CD14-positive monocyte (primary cell): ENCODE measurements around the gene PITPNB. TPM values are rescaled to one million over a fixed set of nuclear protein-coding genes. Genes with fewer than 3 reads are reported as not detected.
A peak's percentile ranks its signal among the peaks of the same experiment; 100 is the strongest.

Experiments used
- DNase-seq, 3 donors: peaks; one replicate each; pipeline ENCODE4 v3.0.0-alpha.2; 2011 to 2022
- H2AFZ ChIP-seq: 2 replicates; pipeline ENCODE4 v1.6.0; 2012; ENCODE audit warnings: mild to moderate bottlenecking, low read depth, low read length, inconsistent platforms; ENCODE audit not compliant: insufficient read depth, poor library complexity, severe bottlenecking
- H3K27ac ChIP-seq, 2 donors: 1 replicate in 1 of 2; 2 replicates in 1 of 2; pipeline ENCODE4 v1.5.1; 2012 to 2013; ENCODE audit warnings: low read length in 2 of 2, control low read depth in 1 of 2, inconsistent platforms in 1 of 2, low read depth in 1 of 2, mild to moderate bottlenecking in 1 of 2
- H3K27me3 ChIP-seq, 2 donors: one replicate each; pipeline versions ENCODE4 v1.6.0 to v1.6.1; 2011 to 2013; ENCODE audit warnings: low read length in 2 of 2; ENCODE audit not compliant: control insufficient read depth in 2 of 2, insufficient read depth in 2 of 2
- H3K36me3 ChIP-seq, 2 donors: replicated peaks in 1 of 2; 1 replicate in 1 of 2; 2 replicates in 1 of 2; pipeline versions ENCODE4 v1.5.1 to v1.6.1; 2012 to 2013; ENCODE audit warnings: low read length in 2 of 2, control low read depth in 1 of 2, inconsistent platforms in 1 of 2, mild to moderate bottlenecking in 1 of 2; ENCODE audit not compliant: insufficient read depth in 2 of 2, control insufficient read depth in 1 of 2
- H3K4me1 ChIP-seq, 2 donors: 1 replicate in 1 of 2; 2 replicates in 1 of 2; pipeline versions ENCODE4 v1.5.1 to v1.6.1; 2012 to 2013; ENCODE audit warnings: low read length in 2 of 2, control low read depth in 1 of 2, inconsistent platforms in 1 of 2, mild to moderate bottlenecking in 1 of 2, moderate library complexity in 1 of 2; ENCODE audit not compliant: insufficient read depth in 2 of 2, control insufficient read depth in 1 of 2
- H3K4me2 ChIP-seq: replicated peaks from 2 replicates; pipeline ENCODE3; 2012; ENCODE audit warnings: low read length, moderate library complexity, mild to moderate bottlenecking; ENCODE audit not compliant: poor library complexity, severe bottlenecking; ENCODE audit errors: extremely low read depth
- H3K4me3 ChIP-seq, 3 experiments: fragments of 200-600 bp in 1 of 3; sonication (generic) in 1 of 3; replicated peaks in 1 of 3; 1 replicate in 2 of 3; 2 replicates in 1 of 3; pipeline ENCODE4 v1.5.1; 2011 to 2013; ENCODE audit warnings: low read length in 3 of 3, mild to moderate bottlenecking in 3 of 3, control low read depth in 2 of 3, low read depth in 2 of 3, inconsistent platforms in 1 of 3, moderate library complexity in 1 of 3
- H3K79me2 ChIP-seq: 2 replicates; pipeline ENCODE4 v1.6.0; 2012; ENCODE audit warnings: mild to moderate bottlenecking, control low read depth, inconsistent platforms, low read length, moderate library complexity; ENCODE audit not compliant: insufficient read depth
- H3K9ac ChIP-seq: 2 replicates; pipeline ENCODE4 v1.6.0; 2017; ENCODE audit warnings: low read length, mild to moderate bottlenecking; ENCODE audit not compliant: insufficient read depth, poor library complexity, severe bottlenecking
- H3K9me3 ChIP-seq, 2 donors: replicated peaks in 1 of 2; 1 replicate in 1 of 2; 2 replicates in 1 of 2; pipeline versions ENCODE4 v1.5.1 to v1.6.1; 2012 to 2013; ENCODE audit warnings: low read length in 2 of 2, control low read depth in 1 of 2; ENCODE audit not compliant: control insufficient read depth in 1 of 2, insufficient read depth in 1 of 2
- H4K20me1 ChIP-seq: 2 replicates; pipeline ENCODE4 v1.6.0; 2012; ENCODE audit warnings: mild to moderate bottlenecking, low read length, control low read depth, moderate library complexity; ENCODE audit not compliant: insufficient read depth
- H3K27ac Mint-ChIP-seq, 7 donors: one replicate each; pipeline ENCODE4 v1.8.0; 2020; ENCODE audit warnings: mild to moderate bottlenecking in 7 of 7, mixed read lengths in 7 of 7, moderate library complexity in 6 of 7, inconsistent platforms in 2 of 7
- H3K27me3 Mint-ChIP-seq, 3 donors: one replicate each; pipeline ENCODE4 v1.8.0; 2021 to 2022; ENCODE audit warnings: low read depth in 3 of 3, mild to moderate bottlenecking in 3 of 3, mixed read lengths in 3 of 3, moderate library complexity in 3 of 3, inconsistent platforms in 1 of 3
- H3K36me3 Mint-ChIP-seq, 2 donors: one replicate each; pipeline ENCODE4 v1.8.0; 2020; ENCODE audit warnings: mixed read lengths in 2 of 2, inconsistent platforms in 1 of 2, mild to moderate bottlenecking in 1 of 2
- H3K4me1 Mint-ChIP-seq: one replicate; pipeline ENCODE4 v1.8.0; 2020; ENCODE audit warnings: mild to moderate bottlenecking, mixed read lengths
- H3K4me3 Mint-ChIP-seq, 2 donors: one replicate each; pipeline ENCODE4 v1.8.0; 2020; ENCODE audit warnings: mild to moderate bottlenecking in 2 of 2, mixed read lengths in 2 of 2, moderate library complexity in 1 of 2
- H3K9me3 Mint-ChIP-seq, 7 donors: one replicate each; pipeline ENCODE4 v1.8.0; 2020 to 2022; ENCODE audit warnings: mixed read lengths in 7 of 7, mild to moderate bottlenecking in 6 of 7, moderate library complexity in 6 of 7, inconsistent platforms in 2 of 7
- CTCF ChIP-seq: fragments of 200-600 bp; IDR thresholded peaks from one replicate; pipeline ENCODE4 v1.8.0; 2022; ENCODE audit warnings: antibody characterized with exemption, mild to moderate bottlenecking
- WGBS: methylation state at CpG from one replicate; pipeline ENCODE4 v1.1.5; 2013; ENCODE audit warnings: missing lambda C conversion rate; ENCODE audit not compliant: insufficient coverage; 5-methylcytosine and 5-hydroxymethylcytosine counted together
- intact Hi-C, 2 donors: fragments of 100-400 bp; cut with micrococcal nuclease; formaldehyde crosslinking; loops; one replicate each; pipeline versions ENCODE4 v1.15.0 to v1.15.1; 2023
- polyA plus RNA-seq, 3 donors: library from polyadenylated mRNA; depleted of rRNA in 1 of 3; unstranded in 2 of 3; stranded (reverse) in 1 of 3; fragments of 300-500 nt in 2 of 3; fragments of >200 nt in 1 of 3; fragmentation: Illumina TruSeq in 2 of 3; gene quantifications; 1 replicate in 2 of 3; 2 replicates in 1 of 3; pipeline ENCODE4 v1.2.3, GENCODE V29; 2012 to 2021

Gene PITPNB
- polyA plus RNA-seq, 3 donors = 19.2 to 29.1 (median 25.2) TPM

GRCh38 chr22:27900153-27900552 lies 18.9 kb downstream of the PITPNB start:
- H3K4me3 Mint-ChIP-seq = no peak overlapping the region
- H3K27me3 Mint-ChIP-seq = no peaks in the 10 kb centered on the region
- DNase-seq = no peak
- peaks cover 10% of the 10 kb centered on the region for H4K20me1 ChIP-seq
- no peaks in the 10 kb centered on the region for H3K9me3 ChIP-seq
- peaks cover 11% of the 10 kb centered on the region for H3K4me1 Mint-ChIP-seq
- no peak overlapping the region for H3K9ac ChIP-seq
- H3K36me3 ChIP-seq = peaks cover 42 to 81% of the 10 kb centered on the region in 2 donors
- no peaks in the 10 kb centered on the region for H3K9me3 Mint-ChIP-seq
- no peaks in the 10 kb centered on the region for H3K27me3 ChIP-seq
- peaks cover 4 to 8% of the 10 kb centered on the region in 2 donors for H3K4me1 ChIP-seq
- no peak overlapping the region for H3K27ac ChIP-seq
- TF ChIP-seq CTCF = no peak
- intact Hi-C loops = no loop called here
- H3K27ac Mint-ChIP-seq = no peak overlapping the region
- H3K36me3 Mint-ChIP-seq = peaks cover 55 to 76% of the 10 kb centered on the region in 2 donors
- no peak overlapping the region for H3K4me2 ChIP-seq
- no CpG with 5 or more reads among the region's 1 CpG for WGBS
- H3K79me2 ChIP-seq = peaks cover 32% of the 10 kb centered on the region
- H3K4me3 ChIP-seq = no peak overlapping the region
- H2AFZ ChIP-seq = no peak overlapping the region

DNA sequence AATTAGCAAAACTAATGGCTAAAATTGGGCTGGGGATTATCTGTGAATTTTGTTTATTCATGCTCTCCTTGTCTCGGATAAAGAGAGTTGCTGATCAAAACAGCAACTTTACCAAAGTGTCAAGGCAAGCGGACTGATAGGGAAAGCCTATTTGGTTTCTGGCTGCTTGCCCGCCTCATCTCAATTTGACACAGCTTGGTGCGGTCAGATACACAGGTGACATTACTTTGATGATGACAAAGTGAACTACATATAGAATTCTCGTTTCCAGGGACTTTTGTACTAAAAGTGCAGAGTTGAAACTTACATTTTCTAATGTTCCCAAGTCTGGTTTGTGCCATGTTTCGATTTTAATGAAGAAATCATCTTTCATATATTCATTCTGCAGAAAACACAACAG lies 22.8 kb downstream of the PITPNB start:
- Mint-ChIP-seq H3K27ac (peak overlapping the region in 1 of 7 donors; percentile 41), H3K4me3 (no peak overlapping the region), H3K36me3 (peaks cover 71 to 90% of the 10 kb centered on the region in 2 donors), H3K27me3 (no peaks in the 10 kb centered on the region), H3K9me3 (peaks cover 0 to 3% (median 0%) of the 10 kb centered on the region in 7 donors), H3K4me1 (no peaks in the 10 kb centered on the region)
- Histone ChIP-seq H3K36me3 (peaks cover 69 to 100% of the 10 kb centered on the region in 2 donors), H3K79me2 (no peaks in the 10 kb centered on the region), H2AFZ (no peak overlapping the region), H4K20me1 (no peaks in the 10 kb centered on the region), H3K4me3 (no peak overlapping the region), H3K4me1 (no peaks in the 10 kb centered on the region), H3K9me3 (no peaks in the 10 kb centered on the region), H3K27ac (no peak overlapping the region), H3K4me2 (no peak overlapping the region), H3K27me3 (no peaks in the 10 kb centered on the region), H3K9ac (no peak overlapping the region)
- WGBS = 96% methylated on average over 3 of the region's 6 CpGs
- DNase-seq = no peak
- intact Hi-C loops = no loop called here
- no peak for TF ChIP-seq CTCF
